ENCODE data around the gene NRP1. TPM values are rescaled to one million over a fixed set of nuclear protein-coding genes. Genes with fewer than 3 reads are reported as not detected.

NRP1 gene
- total RNA-seq, 1 experiment from 2014 or later = 555 TPM

GRCh38 chr10:33258967-33259366 is 75.5 kb downstream of the NRP1 start:
- Histone ChIP-seq H3K9me3 (ENCODE audit: low read length) (no peaks in the 10 kb centered on the region), H3F3A (ENCODE audit: low read length, unreplicated experiment) (peaks cover 51% of the 10 kb centered on the region), H3K9ac (ENCODE audit: low read length) (peak overlapping the region; percentile 69), H3K4me3 (ENCODE audit: low read length) (no peak overlapping the region), H3K9me2 (replicated peaks; ENCODE audit: low read length) (no peaks in the 10 kb centered on the region), H3K27ac (ENCODE audit: low read length) (peak overlapping the region; percentile 65), H2AFZ (ENCODE audit: low read length) (peak overlapping the region; percentile 1), H3K4me1 (ENCODE audit: insufficient read depth, low read length) (peaks cover 86% of the 10 kb centered on the region), H3K4me2 (ENCODE audit: low read length) (peak overlapping the region; percentile 10), H3K27me3 (ENCODE audit: low read length) (no peaks in the 10 kb centered on the region), H3K36me3 (ENCODE audit: low read depth, low read length) (peaks cover 87% of the 10 kb centered on the region), H4K20me1 (ENCODE audit: low read length) (no peaks in the 10 kb centered on the region), H3K79me2 (ENCODE audit: low read length) (peaks cover 81% of the 10 kb centered on the region)
- intact Hi-C loops (cut with micrococcal nuclease) = no loop called here
- no TSS peak for BruUV-seq (replicated peaks)
- CTCF ChIA-PET = interaction anchor here (1.7 kb wide), 1 partner anchor 66 kb away, joined by 3 read pairs; no protein-coding TSS in a partner anchor
- peak; percentile 98 for DNase-seq
- TF ChIP-seq EZH2phosphoT487 (IDR thresholded peaks at IDR 0.05; ENCODE audit: borderline replicate concordance, low read length) (no peak), EZH2 (IDR thresholded peaks at IDR 0.05; ENCODE audit: low read length, unreplicated experiment) (no peak)
- TF ChIP-seq, protein P1, sequence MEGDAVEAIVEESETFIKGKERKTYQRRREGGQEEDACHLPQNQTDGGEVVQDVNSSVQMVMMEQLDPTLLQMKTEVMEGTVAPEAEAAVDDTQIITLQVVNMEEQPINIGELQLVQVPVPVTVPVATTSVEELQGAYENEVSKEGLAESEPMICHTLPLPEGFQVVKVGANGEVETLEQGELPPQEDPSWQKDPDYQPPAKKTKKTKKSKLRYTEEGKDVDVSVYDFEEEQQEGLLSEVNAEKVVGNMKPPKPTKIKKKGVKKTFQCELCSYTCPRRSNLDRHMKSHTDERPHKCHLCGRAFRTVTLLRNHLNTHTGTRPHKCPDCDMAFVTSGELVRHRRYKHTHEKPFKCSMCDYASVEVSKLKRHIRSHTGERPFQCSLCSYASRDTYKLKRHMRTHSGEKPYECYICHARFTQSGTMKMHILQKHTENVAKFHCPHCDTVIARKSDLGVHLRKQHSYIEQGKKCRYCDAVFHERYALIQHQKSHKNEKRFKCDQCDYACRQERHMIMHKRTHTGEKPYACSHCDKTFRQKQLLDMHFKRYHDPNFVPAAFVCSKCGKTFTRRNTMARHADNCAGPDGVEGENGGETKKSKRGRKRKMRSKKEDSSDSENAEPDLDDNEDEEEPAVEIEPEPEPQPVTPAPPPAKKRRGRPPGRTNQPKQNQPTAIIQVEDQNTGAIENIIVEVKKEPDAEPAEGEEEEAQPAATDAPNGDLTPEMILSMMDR (conservative IDR thresholded peaks at IDR 0.05; ENCODE audit: low read depth, low read length) = no peak
- peak; percentile 52 for ATAC-seq
- POLR2A ChIA-PET (ENCODE audit: unreplicated experiment) = interaction anchor here (0.7 to 0.8 kb wide), 2 partner anchors 14 to 106 kb away, joined by 3 to 7 read pairs; no protein-coding TSS in a partner anchor

GRCh38 chr10:33257439-33258080 is 76.9 kb downstream of the NRP1 start:
- Histone ChIP-seq H3K79me2 (ENCODE audit: low read length) (peaks cover 78% of the 10 kb centered on the region), H3K27ac (ENCODE audit: low read length) (peak overlapping the region; percentile 65), H4K20me1 (ENCODE audit: low read length) (no peaks in the 10 kb centered on the region), H3K27me3 (ENCODE audit: low read length) (no peaks in the 10 kb centered on the region), H2AFZ (ENCODE audit: low read length) (no peak overlapping the region), H3F3A (ENCODE audit: low read length, unreplicated experiment) (peaks cover 47% of the 10 kb centered on the region), H3K4me3 (ENCODE audit: low read length) (no peak overlapping the region), H3K9me3 (ENCODE audit: low read length) (no peaks in the 10 kb centered on the region), H3K9me2 (replicated peaks; ENCODE audit: low read length) (no peaks in the 10 kb centered on the region), H3K9ac (ENCODE audit: low read length) (peak overlapping the region; percentile 69), H3K4me2 (ENCODE audit: low read length) (no peak overlapping the region), H3K36me3 (ENCODE audit: low read depth, low read length) (peaks cover 85% of the 10 kb centered on the region), H3K4me1 (ENCODE audit: insufficient read depth, low read length) (peaks cover 83% of the 10 kb centered on the region)
- no peak for ATAC-seq
- ChIA-PET CTCF (no interaction called here), POLR2A (ENCODE audit: unreplicated experiment) (no interaction called here)
- intact Hi-C loops (cut with micrococcal nuclease) = no loop called here
- TF ChIP-seq EZH2 (IDR thresholded peaks at IDR 0.05; ENCODE audit: low read length, unreplicated experiment) (no peak), EZH2phosphoT487 (IDR thresholded peaks at IDR 0.05; ENCODE audit: borderline replicate concordance, low read length) (no peak)
- TF ChIP-seq, protein P1 (conservative IDR thresholded peaks at IDR 0.05; ENCODE audit: low read depth, low read length) = no peak
- BruUV-seq (replicated peaks) = no TSS peak
- peak; percentile 68 for DNase-seq

DNA sequence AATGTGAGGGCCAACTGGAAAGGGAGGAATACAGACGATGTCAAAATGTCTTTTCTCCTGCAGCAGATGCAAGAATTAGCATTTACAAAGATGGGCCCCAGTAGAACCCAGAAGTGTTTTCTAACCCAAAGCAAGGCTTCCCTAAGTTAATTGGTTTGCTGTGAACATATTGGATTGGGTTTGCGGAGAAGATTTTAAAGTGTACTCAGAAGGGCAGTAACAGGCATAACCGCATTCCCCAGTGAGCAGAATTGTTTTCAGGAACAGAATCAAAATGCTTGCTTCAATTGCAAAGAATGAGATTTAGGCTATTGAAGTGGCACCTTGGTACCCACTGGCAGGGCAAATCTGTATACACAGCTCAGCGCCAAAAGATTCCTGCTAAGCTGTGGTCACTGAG is 78.0 kb downstream of the NRP1 start:
- Histone ChIP-seq H3F3A (ENCODE audit: low read length, unreplicated experiment) (peaks cover 53% of the 10 kb centered on the region), H3K79me2 (ENCODE audit: low read length) (peaks cover 76% of the 10 kb centered on the region), H3K9me2 (replicated peaks; ENCODE audit: low read length) (no peaks in the 10 kb centered on the region), H3K36me3 (ENCODE audit: low read depth, low read length) (peaks cover 84% of the 10 kb centered on the region), H3K4me1 (ENCODE audit: insufficient read depth, low read length) (peaks cover 83% of the 10 kb centered on the region), H3K4me3 (ENCODE audit: low read length) (no peak overlapping the region), H3K4me2 (ENCODE audit: low read length) (no peak overlapping the region), H2AFZ (ENCODE audit: low read length) (no peak overlapping the region), H3K9ac (ENCODE audit: low read length) (peak overlapping the region; percentile 72; the same call in 1 of the 2 replicates), H3K27ac (ENCODE audit: low read length) (peak overlapping the region; percentile 65), H4K20me1 (ENCODE audit: low read length) (no peaks in the 10 kb centered on the region), H3K9me3 (ENCODE audit: low read length) (no peaks in the 10 kb centered on the region), H3K27me3 (ENCODE audit: low read length) (no peaks in the 10 kb centered on the region)
- ATAC-seq (no peak), DNase-seq (no peak)
- BruUV-seq (replicated peaks) = no TSS peak
- no peak for TF ChIP-seq EZH2 (IDR thresholded peaks at IDR 0.05; ENCODE audit: low read length, unreplicated experiment)
- no peak for TF ChIP-seq EZH2phosphoT487 (IDR thresholded peaks at IDR 0.05; ENCODE audit: borderline replicate concordance, low read length)
- TF ChIP-seq, protein P1 (conservative IDR thresholded peaks at IDR 0.05; ENCODE audit: low read depth, low read length) = no peak
- ChIA-PET CTCF (no interaction called here), POLR2A (ENCODE audit: unreplicated experiment) (no interaction called here)
- intact Hi-C loops (cut with micrococcal nuclease) = no loop called here

All from PC-3 (cell line).